ENCODE measurements around the gene OR6S1. TPM values are rescaled to one million over a fixed set of nuclear protein-coding genes. Genes with fewer than 3 reads are reported as not detected.

The OR6S1 gene
- total and polyA plus RNA-seq, 10 of the 15 experiments (the other 5 are each of a cell fraction or from before 2014, with no cell fraction given): 0.22 to 0.67 (median 0.43) TPM; not detected in 4

- intact Hi-C loops (cut with micrococcal nuclease; ENCODE audit: unreplicated experiment): no loop called here
- CTCF ChIA-PET: interaction anchor here (0.6 to 9.0 kb wide), 4 partner anchors 64 to 275 kb away, joined by 3 to 79 read pairs (median 4); partner anchors contain the start of genes PARP2 and RNASE4
Observed at GRCh38 chr14:20618271-20618749, 23.2 kb downstream of the OR6S1 start.

More at GRCh38 chr14:20618271-20618749, 23.2 kb downstream of the OR6S1 start:
- Histone ChIP-seq H3K4me3 (no peak overlapping the region), H3K27me3 (replicated peaks in 1 of 2; ENCODE audit: control insufficient read depth in 2 of 2, insufficient read depth in 2 of 2, low read length in 1 of 2) (no peaks in the 10 kb centered on the region), H2AFZ (ENCODE audit: control insufficient read depth, low read depth, low read length) (no peak overlapping the region; the same call in 1 of the 2 replicates), H3K9me3 (replicated peaks; ENCODE audit: control insufficient read depth, insufficient read depth, low read length) (no peaks in the 10 kb centered on the region), H3K9ac (ENCODE audit: control insufficient read depth, insufficient read depth, low read length) (no peak overlapping the region), H3K4me2 (ENCODE audit: control insufficient read depth, insufficient read depth) (peak overlapping the region; percentile 27; the same call in 1 of the 2 replicates), H3K79me2 (ENCODE audit: control insufficient read depth, insufficient read depth, low read length) (no peaks in the 10 kb centered on the region), H3K4me1 (ENCODE audit: control insufficient read depth, insufficient read depth, low read length) (peaks cover 28% of the 10 kb centered on the region), H3K36me3 (ENCODE audit: control insufficient read depth in 2 of 2, insufficient read depth in 2 of 2, low read length in 1 of 2) (no peaks in the 10 kb centered on the region), H4K20me1 (ENCODE audit: control insufficient read depth, insufficient read depth) (no peaks in the 10 kb centered on the region), H3K27ac (ENCODE audit: control insufficient read depth, insufficient read depth) (peak overlapping the region; percentile 37; the same call in 1 of the 2 replicates)
- 0 out of 3 replicates have a peak, but pooled peaks have one; percentile 8 for ATAC-seq
- RAD21 ChIA-PET (ENCODE audit: unreplicated experiment): interaction anchor here (0.7 to 1.6 kb wide), 7 partner anchors 13 to 453 kb away, joined by 3 to 6 read pairs (median 3); no protein-coding TSS in a partner anchor
- TF ChIP-seq IKZF1 (conservative IDR thresholded peaks at IDR 0.05) (peak; percentile 45), RBBP5 (conservative IDR thresholded peaks at IDR 0.05) (no peak), NFIC (IDR thresholded peaks at IDR 0.05; ENCODE audit: low read depth, low read length) (peak; percentile 32; the same call in 1 of the 2 replicates), JUNB (IDR thresholded peaks at IDR 0.05) (peak; percentile 40; the same call in 1 of the 2 replicates), IRF4 (IDR thresholded peaks at IDR 0.05; ENCODE audit: low read depth, low read length) (no peak), SMC3 (IDR thresholded peaks at IDR 0.05; ENCODE audit: borderline replicate concordance, low read length) (no peak), ATF2 (IDR thresholded peaks at IDR 0.05; ENCODE audit: low read length) (peak; percentile 28; the same call in 1 of the 2 replicates), SMARCA5 (IDR thresholded peaks at IDR 0.05) (no peak), EED (IDR thresholded peaks at IDR 0.05; ENCODE audit: low read depth) (0 out of 2 replicates have a peak, but pooled peaks have one; percentile 28), BHLHE40 (IDR thresholded peaks at IDR 0.05; ENCODE audit: borderline replicate concordance in 1 of 2, low read depth in 2 of 2, low read length in 1 of 2) (peak; percentile 52 to 66; a peak in 3 of 4 replicates), NR2C1 (IDR thresholded peaks at IDR 0.05) (no peak), CEBPB (IDR thresholded peaks at IDR 0.05; ENCODE audit: borderline replicate concordance in 1 of 2, low read depth in 2 of 2, low read length in 2 of 2) (no peak), ATF7 (IDR thresholded peaks at IDR 0.05; ENCODE audit: low read depth) (peak; percentile 85), TCF12 (IDR thresholded peaks at IDR 0.05; ENCODE audit: low read depth, low read length) (no peak), ZBTB33 (IDR thresholded peaks at IDR 0.05) (no peak), E2F4 (IDR thresholded peaks at IDR 0.05; ENCODE audit: low read depth, low read length) (no peak), IKZF2 (IDR thresholded peaks at IDR 0.05) (peak in 1 of 2 experiments; percentile 45; a peak in 1 of 4 replicates), ZSCAN29 (IDR thresholded peaks at IDR 0.05) (no peak)
- in situ Hi-C loops (cut with MboI): no loop called here
- WGBS (ENCODE audit: insufficient coverage, insufficient replicate concordance, low lambda C conversion rate, missing lambda C conversion rate): 22% methylated on average over 4 of the region's 4 CpGs
- BruUV-seq (replicated peaks): no TSS peak
- FAIRE-seq: no peak
- SMC1A ChIA-PET (ENCODE audit: uncharacterized antibody, unreplicated experiment): interaction anchor here (0.7 to 1.7 kb wide), 6 partner anchors 10 to 73 kb away, joined by 3 to 8 read pairs (median 4); no protein-coding TSS in a partner anchor
- POLR2A ChIA-PET: interaction anchor here (0.9 to 1.7 kb wide), 3 partner anchors 14 to 63 kb away, joined by 3 to 11 read pairs (median 5); no protein-coding TSS in a partner anchor
- DNase-seq (ENCODE audit: low read depth, low spot score): no peak

Measured in GM12878 (cell line).